ENCODE results near the gene SCUBE1. TPM values are rescaled to one million over a fixed set of nuclear protein-coding genes. Genes with fewer than 3 reads are reported as not detected.
A peak's percentile ranks its signal among the peaks of the same experiment; 100 is the strongest.
"Not testable (repeated sequence)": the region's sequence is repeated elsewhere in the genome, so short reads cannot be mapped to it uniquely, and the experiment has no call there.

Gene SCUBE1
- total RNA-seq, 1 donor from 2014 or later: 16.6 TPM

GRCh38 chr22:43356881-43357280, 13.7 kb upstream of the SCUBE1 start:
- Histone ChIP-seq H3K9me3 (no peaks in the 10 kb centered on the region), H3K4me3 (no peak overlapping the region), H3K27me3 (ENCODE audit: low read depth) (peaks cover 5% of the 10 kb centered on the region), H3K27ac (no peak overlapping the region), H3K36me3 (no peaks in the 10 kb centered on the region), H3K4me1 (no peaks in the 10 kb centered on the region)
- no peak for TF ChIP-seq CTCF (IDR thresholded peaks at IDR 0.05)
- no peak for ATAC-seq
- no peak for DNase-seq
- intact Hi-C loops (cut with DNase I): no loop called here

GRCh38 chr22:43355688-43356087, 12.5 kb upstream of the SCUBE1 start:
- intact Hi-C loops (cut with DNase I); H3K4me1 ChIP-seq; DNase-seq: not testable (repeated sequence)

GRCh38 chr22:43351966-43352345, 8.8 kb upstream of the SCUBE1 start:
- Histone ChIP-seq H3K4me1 (no peaks in the 10 kb centered on the region), H3K27ac (no peak overlapping the region), H3K27me3 (ENCODE audit: low read depth) (peaks cover 13% of the 10 kb centered on the region), H3K4me3 (no peak overlapping the region), H3K9me3 (no peaks in the 10 kb centered on the region), H3K36me3 (no peaks in the 10 kb centered on the region)
- DNase-seq (no peak), ATAC-seq (no peak)
- intact Hi-C loops (cut with DNase I): no loop called here
- TF ChIP-seq CTCF (IDR thresholded peaks at IDR 0.05): no peak

More at GRCh38 chr22:43355688-43356087, 12.5 kb upstream of the SCUBE1 start:
- not testable (repeated sequence) for H3K4me3 ChIP-seq; H3K9me3 ChIP-seq; ATAC-seq; H3K36me3 ChIP-seq; H3K27me3 ChIP-seq (ENCODE audit: low read depth); H3K27ac ChIP-seq

- intact Hi-C loops (cut with DNase I): loop anchor here (10.0 kb wide), 1 partner anchor 75 kb away; no protein-coding TSS in a partner anchor
- ATAC-seq (no peak), DNase-seq (no peak)
- Histone ChIP-seq H3K27me3 (ENCODE audit: low read depth) (peaks cover 7% of the 10 kb centered on the region), H3K4me3 (no peak overlapping the region), H3K4me1 (peaks cover 9% of the 10 kb centered on the region), H3K9me3 (no peaks in the 10 kb centered on the region), H3K36me3 (no peaks in the 10 kb centered on the region), H3K27ac (no peak overlapping the region)
- no peak for TF ChIP-seq CTCF (IDR thresholded peaks at IDR 0.05)
Observed at GRCh38 chr22:43349636-43350035, 6.5 kb upstream of the SCUBE1 start.

GRCh38 chr22:43346521-43346929, 3.4 kb upstream of the SCUBE1 start:
- intact Hi-C loops (cut with DNase I): loop anchor here (10.0 kb wide), 1 partner anchor 72 kb away; no protein-coding TSS in a partner anchor
- Histone ChIP-seq H3K9me3 (no peaks in the 10 kb centered on the region), H3K36me3 (no peaks in the 10 kb centered on the region), H3K27ac (no peak overlapping the region), H3K27me3 (ENCODE audit: low read depth) (peaks cover 30% of the 10 kb centered on the region), H3K4me3 (no peak overlapping the region), H3K4me1 (peaks cover 17% of the 10 kb centered on the region)
- peak; percentile 80 for TF ChIP-seq CTCF (IDR thresholded peaks at IDR 0.05)
- peak; percentile 65 to 70 for ATAC-seq
- peak; percentile 75 for DNase-seq

GRCh38 chr22:43345761-43346301, 2.7 kb upstream of the SCUBE1 start:
- no peak overlapping the region for H3K4me3 ChIP-seq
- no peak overlapping the region for H3K27ac ChIP-seq
- no peak for TF ChIP-seq CTCF (IDR thresholded peaks at IDR 0.05)
- no peaks in the 10 kb centered on the region for H3K9me3 ChIP-seq
- peaks cover 17% of the 10 kb centered on the region for H3K4me1 ChIP-seq
- H3K36me3 ChIP-seq: no peaks in the 10 kb centered on the region
- ATAC-seq: no peak
- peaks cover 37% of the 10 kb centered on the region for H3K27me3 ChIP-seq (ENCODE audit: low read depth)
- no peak for DNase-seq
- intact Hi-C loops (cut with DNase I): loop anchor here (10.0 kb wide), 1 partner anchor 71 kb away; no protein-coding TSS in a partner anchor
